ENCODE results near the gene DNAI4. TPM values are rescaled to one million over a fixed set of nuclear protein-coding genes. Genes with fewer than 3 reads are reported as not detected.

DNAI4 gene
- total RNA-seq, 2 donors from 2014 or later: 11.4 to 12.8 TPM

DNA sequence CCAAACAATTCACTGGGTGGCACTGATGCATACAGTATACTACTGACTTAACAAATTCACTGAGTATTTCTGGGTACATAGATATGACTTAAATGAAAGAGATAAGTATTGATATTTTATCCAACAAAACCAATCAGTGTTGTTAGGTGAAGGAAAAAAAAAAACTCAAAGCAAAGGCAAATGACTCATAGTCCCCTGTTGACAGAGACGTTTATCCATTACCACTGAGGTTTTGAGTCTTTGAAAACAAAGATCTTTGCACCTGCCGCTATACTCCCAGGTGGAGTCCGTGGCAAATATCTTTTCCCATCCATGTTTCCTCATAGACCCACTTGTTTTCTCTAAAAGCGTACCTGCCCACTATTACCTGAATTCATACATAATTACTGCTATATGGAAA, 154.0 kb downstream of the DNAI4 start:
- intact Hi-C loops (cut with DNase I): no loop called here
- Histone ChIP-seq H3K4me1 (no peaks in the 10 kb centered on the region), H3K4me3 (no peak overlapping the region), H3K9me3 (no peaks in the 10 kb centered on the region), H3K27ac (no peak overlapping the region), H3K36me3 (no peaks in the 10 kb centered on the region), H3K27me3 (no peaks in the 10 kb centered on the region), H3K9ac (ENCODE audit: low read depth in 2 of 2, low read length in 2 of 2) (no peak overlapping the region)
- TF ChIP-seq, protein P1, sequence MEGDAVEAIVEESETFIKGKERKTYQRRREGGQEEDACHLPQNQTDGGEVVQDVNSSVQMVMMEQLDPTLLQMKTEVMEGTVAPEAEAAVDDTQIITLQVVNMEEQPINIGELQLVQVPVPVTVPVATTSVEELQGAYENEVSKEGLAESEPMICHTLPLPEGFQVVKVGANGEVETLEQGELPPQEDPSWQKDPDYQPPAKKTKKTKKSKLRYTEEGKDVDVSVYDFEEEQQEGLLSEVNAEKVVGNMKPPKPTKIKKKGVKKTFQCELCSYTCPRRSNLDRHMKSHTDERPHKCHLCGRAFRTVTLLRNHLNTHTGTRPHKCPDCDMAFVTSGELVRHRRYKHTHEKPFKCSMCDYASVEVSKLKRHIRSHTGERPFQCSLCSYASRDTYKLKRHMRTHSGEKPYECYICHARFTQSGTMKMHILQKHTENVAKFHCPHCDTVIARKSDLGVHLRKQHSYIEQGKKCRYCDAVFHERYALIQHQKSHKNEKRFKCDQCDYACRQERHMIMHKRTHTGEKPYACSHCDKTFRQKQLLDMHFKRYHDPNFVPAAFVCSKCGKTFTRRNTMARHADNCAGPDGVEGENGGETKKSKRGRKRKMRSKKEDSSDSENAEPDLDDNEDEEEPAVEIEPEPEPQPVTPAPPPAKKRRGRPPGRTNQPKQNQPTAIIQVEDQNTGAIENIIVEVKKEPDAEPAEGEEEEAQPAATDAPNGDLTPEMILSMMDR (IDR thresholded peaks at IDR 0.05): no peak
- no peak for DNase-seq

DNA sequence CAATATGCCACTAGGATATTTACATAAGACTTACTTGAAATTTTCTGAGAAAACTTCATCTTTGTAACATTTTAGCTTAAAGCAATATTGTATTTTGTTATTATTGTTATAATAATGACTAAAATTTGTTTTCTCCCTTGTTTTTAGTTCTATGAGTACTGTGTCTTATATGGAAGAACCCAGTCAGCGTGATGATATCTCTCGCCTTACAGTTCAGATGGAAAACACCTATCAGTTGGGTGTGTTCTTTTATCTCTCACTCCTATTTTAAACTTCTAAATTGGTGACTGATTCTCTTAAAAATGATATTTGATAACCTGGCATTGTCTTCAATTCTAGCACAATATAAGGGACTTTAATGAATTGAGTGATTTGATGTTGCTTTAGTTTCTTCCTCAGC, 154.4 kb downstream of the DNAI4 start:
- H3K36me3 ChIP-seq: no peaks in the 10 kb centered on the region
- intact Hi-C loops (cut with DNase I): no loop called here
- TF ChIP-seq, protein P1 (IDR thresholded peaks at IDR 0.05): no peak
- no peak for DNase-seq
- H3K9ac ChIP-seq (ENCODE audit: low read depth in 2 of 2, low read length in 2 of 2): no peak overlapping the region
- H3K4me3 ChIP-seq: no peak overlapping the region
- no peaks in the 10 kb centered on the region for H3K27me3 ChIP-seq
- H3K9me3 ChIP-seq: no peaks in the 10 kb centered on the region
- H3K27ac ChIP-seq: no peak overlapping the region
- no peaks in the 10 kb centered on the region for H3K4me1 ChIP-seq

DNA sequence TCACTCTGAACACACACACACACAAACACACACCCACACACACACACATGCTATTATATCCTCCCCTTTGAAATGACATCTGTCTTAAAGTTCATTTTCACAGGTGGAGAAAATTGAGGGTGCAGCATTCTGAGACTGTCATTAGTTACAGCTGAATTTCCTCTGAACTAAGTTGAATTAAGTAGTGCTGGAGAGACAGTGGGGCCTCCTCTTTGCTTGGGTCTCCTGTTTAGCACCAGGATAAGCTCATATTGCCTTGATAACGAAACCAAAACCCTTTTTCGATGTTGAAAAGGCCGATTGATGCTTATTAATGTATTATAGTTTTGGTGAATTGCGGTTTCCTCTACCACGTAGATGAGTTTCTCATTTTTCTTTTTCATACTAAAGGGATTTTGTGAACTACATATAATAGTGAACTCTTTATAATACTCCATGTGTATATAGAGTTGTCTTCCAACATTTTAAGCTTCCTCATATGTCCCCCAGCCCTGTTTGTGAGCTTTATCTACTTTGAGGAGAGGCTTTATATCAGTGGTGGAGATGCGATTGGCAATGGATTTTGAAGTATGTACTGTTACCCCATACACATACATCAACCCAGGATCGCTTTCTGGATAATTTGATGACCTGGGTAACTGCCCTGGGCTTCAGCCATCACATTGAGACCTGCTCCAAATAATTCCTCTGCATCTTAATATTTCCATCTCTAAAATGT, 155.0 kb downstream of the DNAI4 start:
- intact Hi-C loops (cut with DNase I): loop anchor here (10.0 kb wide), 2 partner anchors 225 to 445 kb away; no protein-coding TSS in a partner anchor
- no peak for DNase-seq
- no peaks in the 10 kb centered on the region for H3K36me3 ChIP-seq

DNA sequence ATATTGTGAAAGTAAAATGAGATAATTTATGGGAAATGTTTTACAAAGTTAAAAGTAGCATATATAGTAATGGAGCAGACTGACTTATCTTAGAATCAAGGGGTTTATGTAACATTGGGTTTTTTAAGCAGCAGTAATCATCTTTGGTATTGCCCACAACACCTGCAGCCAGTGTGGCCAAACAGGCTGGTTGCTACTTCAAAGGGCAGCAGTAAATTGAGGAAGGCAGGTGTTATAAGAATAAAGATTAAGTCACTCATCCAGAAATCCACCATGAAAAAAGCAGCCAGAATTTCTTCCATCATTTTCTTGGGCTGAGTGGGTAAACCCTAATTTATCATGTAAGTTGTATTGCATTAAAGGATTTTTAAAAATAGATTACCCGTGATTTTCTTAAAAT, 155.7 kb downstream of the DNAI4 start:
- no peak overlapping the region for H3K27ac ChIP-seq
- no peaks in the 10 kb centered on the region for H3K27me3 ChIP-seq
- H3K9me3 ChIP-seq: no peaks in the 10 kb centered on the region
- no peaks in the 10 kb centered on the region for H3K36me3 ChIP-seq
- intact Hi-C loops (cut with DNase I): loop anchor here (10.0 kb wide), 2 partner anchors 226 to 446 kb away; no protein-coding TSS in a partner anchor
- no peak for DNase-seq
- TF ChIP-seq, protein P1 (IDR thresholded peaks at IDR 0.05): no peak
- no peak overlapping the region for H3K4me3 ChIP-seq
- H3K4me1 ChIP-seq: no peaks in the 10 kb centered on the region
- H3K9ac ChIP-seq (ENCODE audit: low read depth in 2 of 2, low read length in 2 of 2): no peak overlapping the region

More for the DNA sequence above, 155.0 kb downstream of the DNAI4 start:
- H3K4me3 ChIP-seq: no peak overlapping the region
- TF ChIP-seq, protein P1 (IDR thresholded peaks at IDR 0.05): no peak
- H3K9me3 ChIP-seq: no peaks in the 10 kb centered on the region
- no peak overlapping the region for H3K9ac ChIP-seq (ENCODE audit: low read depth in 2 of 2, low read length in 2 of 2)
- no peak overlapping the region for H3K27ac ChIP-seq
- H3K4me1 ChIP-seq: no peaks in the 10 kb centered on the region
- no peaks in the 10 kb centered on the region for H3K27me3 ChIP-seq

DNA sequence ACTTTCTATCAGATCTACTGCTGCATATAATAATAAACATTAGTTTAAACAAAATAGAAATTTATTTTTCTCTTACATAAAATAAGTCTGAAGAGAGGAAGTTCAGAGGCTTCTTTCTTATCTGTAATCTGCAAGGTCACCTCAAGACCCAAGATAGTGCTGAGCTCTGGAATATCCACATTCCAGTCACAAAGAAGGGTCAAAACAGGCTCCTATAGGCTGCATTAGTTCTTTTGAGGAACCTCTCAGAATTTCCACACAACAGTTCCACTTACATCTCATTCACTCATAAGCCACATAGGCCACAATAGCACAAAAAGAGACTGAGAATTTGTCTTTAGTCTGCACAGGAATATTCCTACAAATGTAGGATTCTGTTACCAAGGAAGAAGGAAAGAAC, 157.0 kb downstream of the DNAI4 start:
- Histone ChIP-seq H3K36me3 (no peaks in the 10 kb centered on the region), H3K27ac (no peak overlapping the region), H3K9ac (ENCODE audit: low read depth in 2 of 2, low read length in 2 of 2) (no peak overlapping the region), H3K4me3 (no peak overlapping the region), H3K9me3 (no peaks in the 10 kb centered on the region), H3K27me3 (no peaks in the 10 kb centered on the region), H3K4me1 (no peaks in the 10 kb centered on the region)
- DNase-seq: no peak
- intact Hi-C loops (cut with DNase I): loop anchor here (10.0 kb wide), 2 partner anchors 227 to 447 kb away; no protein-coding TSS in a partner anchor
- TF ChIP-seq, protein P1 (IDR thresholded peaks at IDR 0.05): no peak
